ENCODE results near the gene ERN1. TPM values are rescaled to one million over a fixed set of nuclear protein-coding genes. Genes with fewer than 3 reads are reported as not detected.

Gene ERN1
- total and polyA plus RNA-seq, 2 experiments from 2014 or later, result 10.3 to 16.5 TPM

DNA sequence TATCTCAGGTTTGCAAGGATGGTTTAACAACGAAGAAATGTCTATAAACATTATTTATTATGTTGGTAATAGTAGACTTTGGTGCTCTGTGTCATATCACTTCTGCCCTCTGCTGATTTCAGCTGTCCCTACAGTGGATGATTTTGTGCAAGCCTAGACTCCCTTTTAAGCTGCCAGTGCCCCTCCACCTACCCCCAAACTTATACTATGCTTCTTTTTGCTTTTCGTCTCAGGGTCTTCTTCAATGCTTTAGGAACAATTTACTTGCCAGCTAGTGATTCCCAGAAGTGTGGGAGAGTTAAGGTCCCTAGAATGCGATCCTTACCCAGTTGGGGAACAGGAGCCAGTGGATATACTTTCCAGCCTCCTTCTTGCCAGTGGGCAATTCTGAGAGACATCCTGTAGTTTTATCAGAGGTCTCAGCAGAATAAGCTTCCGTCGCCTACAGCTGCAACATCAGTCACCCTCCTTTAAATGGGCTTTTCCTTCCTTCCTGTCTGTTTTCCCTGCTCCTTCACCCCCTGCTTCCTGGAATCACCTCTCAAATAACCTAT is 113.6 kb downstream of the ERN1 start:
- TF ChIP-seq EZH2 (IDR thresholded peaks at IDR 0.05; ENCODE audit: borderline replicate concordance), result no peak
- TF ChIP-seq, protein P1, sequence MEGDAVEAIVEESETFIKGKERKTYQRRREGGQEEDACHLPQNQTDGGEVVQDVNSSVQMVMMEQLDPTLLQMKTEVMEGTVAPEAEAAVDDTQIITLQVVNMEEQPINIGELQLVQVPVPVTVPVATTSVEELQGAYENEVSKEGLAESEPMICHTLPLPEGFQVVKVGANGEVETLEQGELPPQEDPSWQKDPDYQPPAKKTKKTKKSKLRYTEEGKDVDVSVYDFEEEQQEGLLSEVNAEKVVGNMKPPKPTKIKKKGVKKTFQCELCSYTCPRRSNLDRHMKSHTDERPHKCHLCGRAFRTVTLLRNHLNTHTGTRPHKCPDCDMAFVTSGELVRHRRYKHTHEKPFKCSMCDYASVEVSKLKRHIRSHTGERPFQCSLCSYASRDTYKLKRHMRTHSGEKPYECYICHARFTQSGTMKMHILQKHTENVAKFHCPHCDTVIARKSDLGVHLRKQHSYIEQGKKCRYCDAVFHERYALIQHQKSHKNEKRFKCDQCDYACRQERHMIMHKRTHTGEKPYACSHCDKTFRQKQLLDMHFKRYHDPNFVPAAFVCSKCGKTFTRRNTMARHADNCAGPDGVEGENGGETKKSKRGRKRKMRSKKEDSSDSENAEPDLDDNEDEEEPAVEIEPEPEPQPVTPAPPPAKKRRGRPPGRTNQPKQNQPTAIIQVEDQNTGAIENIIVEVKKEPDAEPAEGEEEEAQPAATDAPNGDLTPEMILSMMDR (IDR thresholded peaks at IDR 0.05; ENCODE audit: poor library complexity), result no peak
- TF ChIP-seq EZH2phosphoT487 (IDR thresholded peaks at IDR 0.05; ENCODE audit: low read depth, severe bottlenecking, unreplicated experiment), result no peak
- H3K9me3 ChIP-seq (ENCODE audit: low read depth), result no peaks in the 10 kb centered on the region
- no peak overlapping the region for H3K27ac ChIP-seq
- WGBS (ENCODE audit: low lambda C conversion rate, missing lambda C conversion rate), result 71% methylated on average over 5 of the region's 5 CpGs
- H3K4me3 ChIP-seq, result no peak overlapping the region
- no peaks in the 10 kb centered on the region for H3K9me2 ChIP-seq (replicated peaks; ENCODE audit: insufficient read depth)
- no peaks in the 10 kb centered on the region for H3K27me3 ChIP-seq
- no peak overlapping the region for H3K4me2 ChIP-seq
- DNase-seq (ENCODE audit: low spot score), result no peak
- no peaks in the 10 kb centered on the region for H3K36me3 ChIP-seq (replicated peaks; ENCODE audit: insufficient read depth, low read depth)
- no peaks in the 10 kb centered on the region for H3K79me2 ChIP-seq
- no peaks in the 10 kb centered on the region for H4K20me1 ChIP-seq (ENCODE audit: insufficient read depth, poor library complexity, severe bottlenecking)
- no peak overlapping the region for H2AFZ ChIP-seq
- H3K4me1 ChIP-seq (ENCODE audit: insufficient read depth), result no peaks in the 10 kb centered on the region

DNA sequence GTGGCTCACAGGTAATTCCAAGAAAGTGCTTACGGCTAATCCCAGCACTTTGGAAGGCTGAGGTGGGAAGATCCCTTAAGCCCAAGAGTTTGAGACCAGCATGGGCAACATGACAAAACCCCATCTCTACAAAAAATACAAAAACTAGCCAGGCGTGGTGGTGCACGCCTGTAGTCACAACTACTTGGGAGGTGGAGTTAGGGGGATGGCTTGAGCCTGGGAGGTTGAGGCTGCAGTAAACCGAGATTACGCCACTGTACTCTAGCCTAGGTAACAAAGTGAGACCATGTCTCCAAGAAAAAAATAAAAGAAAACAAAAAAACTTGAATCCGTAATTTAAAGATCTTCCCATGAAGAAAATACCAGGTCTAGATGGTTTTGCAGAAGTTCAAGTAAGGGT is 114.5 kb downstream of the ERN1 start:
- 94% methylated on average over 6 of the region's 6 CpGs for WGBS (ENCODE audit: low lambda C conversion rate, missing lambda C conversion rate)
- no peak for DNase-seq (ENCODE audit: low spot score)
- no peak overlapping the region for H3K27ac ChIP-seq

DNA sequence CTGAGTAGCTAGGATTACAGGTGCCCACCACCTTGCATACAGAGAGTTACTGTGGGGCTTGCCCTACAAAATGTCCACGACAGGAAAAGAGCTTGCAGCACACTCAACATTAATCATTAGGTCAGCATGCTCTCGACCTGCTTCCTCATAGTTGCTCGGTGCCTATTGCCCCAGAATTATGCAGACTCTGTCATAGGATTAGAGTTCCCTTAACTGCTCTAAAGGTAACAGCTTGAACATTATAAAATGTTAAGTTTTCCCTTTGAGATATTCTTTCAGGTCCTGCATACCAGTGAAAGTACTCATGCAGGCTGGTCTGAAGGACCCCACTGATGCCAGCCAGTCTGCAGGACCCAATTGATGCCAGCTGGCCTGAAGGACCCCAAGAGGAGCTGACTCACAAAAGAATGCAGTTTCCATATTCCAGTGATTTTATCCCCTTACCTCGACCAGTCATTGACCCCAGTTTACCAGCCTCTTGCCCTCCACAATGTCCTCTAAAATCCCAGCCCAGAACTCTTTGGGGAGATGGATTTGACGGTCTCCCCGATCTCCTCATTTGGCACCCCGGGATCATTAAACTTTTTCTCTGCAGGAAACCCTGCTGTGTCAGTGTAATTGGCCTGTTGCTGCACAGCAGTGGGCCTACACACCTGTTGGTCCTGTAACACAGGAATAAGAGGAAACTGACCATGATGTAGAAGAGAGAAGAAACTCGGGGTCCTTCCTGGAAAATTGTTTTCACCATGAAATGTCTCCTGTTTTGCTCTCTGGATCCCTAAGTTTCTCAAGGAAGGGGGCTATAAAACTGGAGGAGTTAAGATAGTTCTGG is 120.2 kb downstream of the ERN1 start:
- H3K27me3 ChIP-seq, result no peaks in the 10 kb centered on the region
- TF ChIP-seq EZH2 (IDR thresholded peaks at IDR 0.05; ENCODE audit: borderline replicate concordance), result no peak
- H3K79me2 ChIP-seq, result no peaks in the 10 kb centered on the region
- H3K4me2 ChIP-seq, result no peak overlapping the region
- H3K36me3 ChIP-seq (replicated peaks; ENCODE audit: insufficient read depth, low read depth), result no peaks in the 10 kb centered on the region
- H2AFZ ChIP-seq, result no peak overlapping the region
- 75% methylated on average over 8 of the region's 8 CpGs for WGBS (ENCODE audit: low lambda C conversion rate, missing lambda C conversion rate)
- H3K4me3 ChIP-seq, result no peak overlapping the region
- no peak overlapping the region for H3K27ac ChIP-seq
- H4K20me1 ChIP-seq (ENCODE audit: insufficient read depth, poor library complexity, severe bottlenecking), result no peaks in the 10 kb centered on the region
- H3K4me1 ChIP-seq (ENCODE audit: insufficient read depth), result no peaks in the 10 kb centered on the region
- no peaks in the 10 kb centered on the region for H3K9me2 ChIP-seq (replicated peaks; ENCODE audit: insufficient read depth)
- DNase-seq (ENCODE audit: low spot score), result no peak
- H3K9me3 ChIP-seq (ENCODE audit: low read depth), result no peaks in the 10 kb centered on the region

More for the DNA sequence above, 114.5 kb downstream of the ERN1 start:
- no peaks in the 10 kb centered on the region for H3K36me3 ChIP-seq (replicated peaks; ENCODE audit: insufficient read depth, low read depth)
- no peaks in the 10 kb centered on the region for H3K9me2 ChIP-seq (replicated peaks; ENCODE audit: insufficient read depth)
- H3K4me2 ChIP-seq, result no peak overlapping the region
- no peaks in the 10 kb centered on the region for H3K79me2 ChIP-seq
- H2AFZ ChIP-seq, result no peak overlapping the region
- H3K4me3 ChIP-seq, result no peak overlapping the region
- H4K20me1 ChIP-seq (ENCODE audit: insufficient read depth, poor library complexity, severe bottlenecking), result no peaks in the 10 kb centered on the region
- TF ChIP-seq EZH2 (IDR thresholded peaks at IDR 0.05; ENCODE audit: borderline replicate concordance) (no peak), EZH2phosphoT487 (IDR thresholded peaks at IDR 0.05; ENCODE audit: low read depth, severe bottlenecking, unreplicated experiment) (no peak)
- TF ChIP-seq, protein P1 (IDR thresholded peaks at IDR 0.05; ENCODE audit: poor library complexity), result no peak
- H3K9me3 ChIP-seq (ENCODE audit: low read depth), result no peaks in the 10 kb centered on the region
- H3K4me1 ChIP-seq (ENCODE audit: insufficient read depth), result no peaks in the 10 kb centered on the region
- H3K27me3 ChIP-seq, result no peaks in the 10 kb centered on the region

DNA sequence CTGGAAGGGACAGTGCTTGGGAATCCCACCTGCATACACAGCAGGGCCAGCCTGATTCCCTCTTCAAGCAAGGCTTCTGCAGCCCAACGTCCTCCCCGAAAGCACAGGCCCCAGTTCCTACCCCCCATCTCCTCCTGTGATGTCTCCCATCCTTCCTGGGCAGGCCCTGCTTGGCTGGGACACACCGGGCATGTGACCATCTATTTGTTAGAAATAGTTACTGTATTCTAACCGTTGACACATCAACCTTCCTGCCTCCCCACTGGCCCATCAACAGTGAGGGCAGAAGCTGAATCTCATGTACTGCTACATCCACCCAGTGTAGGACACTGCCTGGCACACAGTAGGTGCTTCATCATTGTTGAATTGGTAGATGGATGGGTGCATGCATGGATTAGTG is 121.1 kb downstream of the ERN1 start:
- TF ChIP-seq EZH2 (IDR thresholded peaks at IDR 0.05; ENCODE audit: borderline replicate concordance) (no peak), EZH2phosphoT487 (IDR thresholded peaks at IDR 0.05; ENCODE audit: low read depth, severe bottlenecking, unreplicated experiment) (no peak)
- TF ChIP-seq, protein P1 (IDR thresholded peaks at IDR 0.05; ENCODE audit: poor library complexity), result no peak
- no peaks in the 10 kb centered on the region for H3K27me3 ChIP-seq
- H3K36me3 ChIP-seq (replicated peaks; ENCODE audit: insufficient read depth, low read depth), result no peaks in the 10 kb centered on the region
- H3K4me1 ChIP-seq (ENCODE audit: insufficient read depth), result no peaks in the 10 kb centered on the region
- DNase-seq (ENCODE audit: low spot score), result no peak
- no peaks in the 10 kb centered on the region for H3K9me2 ChIP-seq (replicated peaks; ENCODE audit: insufficient read depth)
- H3K27ac ChIP-seq, result no peak overlapping the region
- H2AFZ ChIP-seq, result no peak overlapping the region
- no peak overlapping the region for H3K4me3 ChIP-seq
- 88% methylated on average over 4 of the region's 4 CpGs for WGBS (ENCODE audit: low lambda C conversion rate, missing lambda C conversion rate)
- no peaks in the 10 kb centered on the region for H4K20me1 ChIP-seq (ENCODE audit: insufficient read depth, poor library complexity, severe bottlenecking)
- H3K79me2 ChIP-seq, result no peaks in the 10 kb centered on the region
- no peaks in the 10 kb centered on the region for H3K9me3 ChIP-seq (ENCODE audit: low read depth)
- H3K4me2 ChIP-seq, result no peak overlapping the region
